Measurements from ENCODE around the gene KCTD15.

DNA sequence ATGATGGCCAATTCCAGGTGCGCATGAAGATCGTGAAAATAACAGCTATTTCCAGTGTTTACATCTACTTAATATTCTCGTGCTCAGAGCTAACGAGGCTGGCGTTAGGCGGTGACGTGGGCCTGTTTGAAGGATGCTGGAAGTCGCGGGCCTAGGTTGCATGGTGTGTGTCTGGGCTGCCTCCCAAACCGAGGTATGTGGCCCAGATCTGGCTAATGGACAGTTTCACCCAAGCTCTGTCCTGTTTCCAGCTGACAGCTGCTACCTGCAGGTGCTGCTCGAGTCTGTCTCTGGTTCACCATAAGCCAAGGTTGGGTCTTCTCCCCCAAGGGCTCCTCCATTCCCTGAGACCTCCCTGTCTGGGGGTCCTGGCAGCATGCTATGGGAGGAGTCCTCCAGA, 40.5 kb upstream of the KCTD15 start:
- TF ChIP-seq CTCF (conservative IDR thresholded peaks at IDR 0.05; ENCODE audit: low read length), result no peak
- no peak for TF ChIP-seq EZH2phosphoT487 (IDR thresholded peaks at IDR 0.05; ENCODE audit: borderline replicate concordance, low read depth, low read length)
